HEK293 (cell line): ENCODE data around the gene PIK3R2.
A peak's percentile ranks its signal among the peaks of the same experiment; 100 is the strongest.

Experiments
- CTCF ChIA-PET: fragments of 350-600 bp; formaldehyde crosslinking; extraction: SDS; loops from one replicate; lab custom pipeline; 2021; ENCODE audit warnings: antibody characterized with exemption; lab: Yijun Ruan, JAX
- POLR2A ChIA-PET: fragments of 300-600 bp; formaldehyde crosslinking; extraction: SDS; loops from one replicate; lab custom pipeline; 2020; ENCODE audit warnings: antibody characterized with exemption, inconsistent platforms; lab: Yijun Ruan, JAX
- H3K27ac ChIP-seq: fragments of 200-500 bp; sonication (Bioruptor generic); 2 replicates; pipeline ENCODE4 v1.5.1; 2014; ENCODE audit warnings: low read depth, low read length, control low read depth, inconsistent platforms; ENCODE audit errors: extremely low read depth
- H3K36me3 ChIP-seq, 2 experiments: fragments of 200-500 bp in 1 of 2; sonication (Bioruptor generic) in 1 of 2; 1 replicate in 1 of 2; 2 replicates in 1 of 2; pipeline ENCODE4 v1.5.1; 2014 to 2017; ENCODE audit warnings: inconsistent platforms in 2 of 2, low read length in 2 of 2; ENCODE audit not compliant: control insufficient read depth in 2 of 2, insufficient read depth in 1 of 2
- H3K4me1 ChIP-seq: fragments of 200-500 bp; sonication (Bioruptor generic); 2 replicates; pipeline ENCODE4 v1.5.1; 2014; ENCODE audit warnings: mild to moderate bottlenecking, low read length, inconsistent platforms; ENCODE audit not compliant: control insufficient read depth, insufficient read depth
- H3K4me3 ChIP-seq: 2 replicates; pipeline ENCODE4 v1.5.1; 2011; ENCODE audit warnings: low read depth, mild to moderate bottlenecking, control low read depth, low read length, moderate library complexity
- H3K9me3 ChIP-seq: fragments of 200-500 bp; sonication (Bioruptor generic); 2 replicates; pipeline ENCODE4 v1.5.1; 2014; ENCODE audit warnings: low read depth, low read length, inconsistent platforms; ENCODE audit not compliant: control insufficient read depth, insufficient read depth
- OSR2 ChIP-seq: fragments of 450-650 bp; formaldehyde crosslinking; IDR thresholded peaks from 2 replicates; pipeline ENCODE4 v1.5.1; 2016; ENCODE audit warnings: missing biosample characterization, missing genetic modification characterization
- OVOL3 ChIP-seq: fragments of 450-650 bp; formaldehyde crosslinking; IDR thresholded peaks from 2 replicates; pipeline ENCODE4 v1.5.1; 2016; ENCODE audit warnings: missing biosample characterization, missing genetic modification characterization
- SCRT1 ChIP-seq: fragments of 450-650 bp; formaldehyde crosslinking; IDR thresholded peaks from 2 replicates; pipeline ENCODE4 v1.5.1; 2016; ENCODE audit warnings: missing biosample characterization, missing genetic modification characterization, borderline replicate concordance
- TSHZ1 ChIP-seq: fragments of 450-650 bp; formaldehyde crosslinking; IDR thresholded peaks from 2 replicates; pipeline ENCODE4 v1.5.1; 2016; ENCODE audit warnings: missing biosample characterization, missing genetic modification characterization, borderline replicate concordance
- ZBTB1 ChIP-seq: fragments of 450-650 bp; formaldehyde crosslinking; IDR thresholded peaks from 2 replicates; pipeline ENCODE4 v1.5.1; 2016; ENCODE audit warnings: missing biosample characterization, missing genetic modification characterization
- ZBTB6 ChIP-seq: fragments of 450-650 bp; formaldehyde crosslinking; IDR thresholded peaks from 2 replicates; pipeline ENCODE4 v1.5.1; 2017; ENCODE audit warnings: missing biosample characterization, missing genetic modification characterization
- ZFP3 ChIP-seq: fragments of 450-650 bp; formaldehyde crosslinking; IDR thresholded peaks from 2 replicates; pipeline ENCODE4 v1.5.1; 2016; ENCODE audit warnings: low read depth, missing biosample characterization, missing genetic modification characterization
- ZNF121 ChIP-seq: fragments of 450-650 bp; formaldehyde crosslinking; IDR thresholded peaks from 2 replicates; pipeline ENCODE4 v1.5.1; 2016; ENCODE audit warnings: missing biosample characterization, missing genetic modification characterization
- ZNF132 ChIP-seq: fragments of 450-650 bp; formaldehyde crosslinking; IDR thresholded peaks from 2 replicates; pipeline ENCODE4 v1.5.1; 2017; ENCODE audit warnings: missing biosample characterization, missing genetic modification characterization, borderline replicate concordance
- ZNF266 ChIP-seq: fragments of 450-650 bp; formaldehyde crosslinking; IDR thresholded peaks from 2 replicates; pipeline ENCODE4 v1.5.1; 2016; ENCODE audit warnings: missing biosample characterization, missing genetic modification characterization, low read depth
- ZNF544 ChIP-seq: fragments of 450-650 bp; formaldehyde crosslinking; IDR thresholded peaks from 2 replicates; pipeline ENCODE4 v1.5.0; 2017; ENCODE audit warnings: missing biosample characterization, missing genetic modification characterization
- ZNF585B ChIP-seq: fragments of 450-650 bp; formaldehyde crosslinking; IDR thresholded peaks from 2 replicates; pipeline ENCODE4 v1.5.1; 2016; ENCODE audit warnings: missing biosample characterization, missing genetic modification characterization
- ZNF670 ChIP-seq: fragments of 450-650 bp; formaldehyde crosslinking; IDR thresholded peaks from 2 replicates; pipeline ENCODE4 v1.5.1; 2016; ENCODE audit warnings: missing biosample characterization, missing genetic modification characterization, low read depth
- ZNF707 ChIP-seq: fragments of 450-650 bp; formaldehyde crosslinking; IDR thresholded peaks from 2 replicates; pipeline ENCODE4 v1.5.1; 2016; ENCODE audit warnings: missing biosample characterization, missing genetic modification characterization
- ZSCAN16 ChIP-seq: fragments of 450-650 bp; formaldehyde crosslinking; IDR thresholded peaks from 2 replicates; pipeline ENCODE4 v1.5.1; 2016; ENCODE audit warnings: missing biosample characterization, missing genetic modification characterization

PIK3R2 gene

GRCh38 chr19:18135712-18136584 lies 17.0 kb upstream of the PIK3R2 start:
- no peaks in the 10 kb centered on the region for H3K9me3 ChIP-seq
- no peak for TF ChIP-seq ZNF585B
- TF ChIP-seq ZFP3 (tag by site-specific recombination), result peak; percentile 91
- no peak overlapping the region for H3K4me3 ChIP-seq
- no peak overlapping the region for H3K27ac ChIP-seq
- ChIA-PET POLR2A (no interaction called here), CTCF (interaction anchor here (0.6 kb wide), 2 partner anchors 14 to 198 kb away, joined by 3 to 4 read pairs; no protein-coding TSS in a partner anchor)
- H3K36me3 ChIP-seq, result peaks cover 0 to 32% of the 10 kb centered on the region in 2 experiments; a peak in 2 of 3 replicates
- H3K4me1 ChIP-seq, result no peaks in the 10 kb centered on the region

GRCh38 chr19:18137242-18137641 lies 15.7 kb upstream of the PIK3R2 start:
- CTCF ChIA-PET, result interaction anchor here (0.5 to 1.3 kb wide), 4 partner anchors 9 to 26 kb away, joined by 3 to 5 read pairs (median 3); partner anchors contain the start of gene PIK3R2
- POLR2A ChIA-PET, result no interaction called here
- H3K36me3 ChIP-seq, result peaks cover 0 to 34% of the 10 kb centered on the region in 2 experiments; a peak in 2 of 3 replicates

GRCh38 chr19:18137657-18138339 lies 15.2 kb upstream of the PIK3R2 start:
- no peak for TF ChIP-seq ZNF544 (tag by site-specific recombination)
- TF ChIP-seq OVOL3 (tag by site-specific recombination), result no peak
- no peak for TF ChIP-seq ZNF132 (tag by site-specific recombination)
- TF ChIP-seq OSR2 (tag by site-specific recombination), result no peak
- CTCF ChIA-PET, result interaction anchor here (0.6 to 1.3 kb wide), 4 partner anchors 10 to 25 kb away, joined by 3 to 5 read pairs (median 4); partner anchors contain the start of gene PIK3R2
- Histone ChIP-seq H3K27ac (no peak overlapping the region), H3K4me1 (no peaks in the 10 kb centered on the region), H3K9me3 (no peaks in the 10 kb centered on the region), H3K36me3 (peaks cover 0 to 29% of the 10 kb centered on the region in 2 experiments; a peak in 2 of 3 replicates), H3K4me3 (no peak overlapping the region)
- POLR2A ChIA-PET, result interaction anchor here (0.6 to 0.7 kb wide), 2 partner anchors 15 to 57 kb away, joined by 3 read pairs; no protein-coding TSS in a partner anchor

More at GRCh38 chr19:18137242-18137641, 15.7 kb upstream of the PIK3R2 start:
- no peak overlapping the region for H3K4me3 ChIP-seq
- H3K4me1 ChIP-seq, result no peaks in the 10 kb centered on the region
- no peak for TF ChIP-seq TSHZ1
- no peak for TF ChIP-seq ZNF266
- no peak for TF ChIP-seq ZSCAN16 (tag by site-specific recombination)
- no peak for TF ChIP-seq ZNF670 (tag by site-specific recombination)
- no peak for TF ChIP-seq ZNF707 (tag by site-specific recombination)
- TF ChIP-seq ZNF121 (tag by site-specific recombination), result no peak
- no peak for TF ChIP-seq SCRT1 (tag by site-specific recombination)
- TF ChIP-seq ZBTB6 (tag by site-specific recombination), result no peak
- no peak for TF ChIP-seq ZBTB1 (tag by site-specific recombination)
- no peaks in the 10 kb centered on the region for H3K9me3 ChIP-seq
- no peak overlapping the region for H3K27ac ChIP-seq
